ENCODE results near the gene ST6GAL2. TPM values are rescaled to one million over a fixed set of nuclear protein-coding genes. Genes with fewer than 3 reads are reported as not detected.

Gene ST6GAL2
- total and polyA plus RNA-seq, 2 of the 8 experiments (the other 6 are each of a cell fraction or from before 2014, with no cell fraction given): 2.7 to 17.5 TPM

- H3K27me3 ChIP-seq (replicated peaks in 1 of 4; ENCODE audit: control insufficient read depth in 3 of 4, extremely low read depth in 1 of 4, insufficient read depth in 3 of 4, low read length in 3 of 4): no peaks in the 10 kb centered on the region
- H3K79me1 ChIP-seq (ENCODE audit: low read depth, low read length): peaks cover 3% of the 10 kb centered on the region; the same call in 1 of the 2 replicates
- no peak overlapping the region for H2BK5ac ChIP-seq (ENCODE audit: low read depth, low read length)
- H4K91ac ChIP-seq (replicated peaks; ENCODE audit: insufficient read length, low read length): no peak overlapping the region
- no peak overlapping the region for H3K23ac ChIP-seq (ENCODE audit: insufficient read length)
- no peak for FAIRE-seq
- no peak for DNase-seq (ENCODE audit: low read depth in 1 of 2, low spot score in 2 of 2)
- no peak overlapping the region for H3K18ac ChIP-seq (ENCODE audit: extremely low read depth, low read length)
- H2BK12ac ChIP-seq (ENCODE audit: low read depth, low read length): no peak overlapping the region
- 0 out of 4 replicates have a peak, but pooled peaks cover 0 to 5% of the 10 kb centered on the region in 2 experiments for H3K79me2 ChIP-seq (ENCODE audit: control insufficient read depth in 1 of 2, insufficient read depth in 2 of 2, low read length in 2 of 2)
- H2AK5ac ChIP-seq (ENCODE audit: low read depth, low read length): no peak overlapping the region
- CTCF ChIA-PET (ENCODE audit: partially characterized antibody): no interaction called here
- H4K8ac ChIP-seq (ENCODE audit: extremely low read depth, insufficient read depth, low read length): no peak overlapping the region
- H3K4me2 ChIP-seq (ENCODE audit: insufficient read depth in 1 of 2, low read depth in 2 of 2, low read length in 2 of 2): no peak overlapping the region
- no peak overlapping the region for H4K5ac ChIP-seq (ENCODE audit: insufficient read length, low read depth, low read length)
- no peak overlapping the region for H3K27ac ChIP-seq (ENCODE audit: low read depth, low read length)
- WGBS, 2 experiments (ENCODE audit: extremely low coverage in 1 of 2, insufficient coverage in 1 of 2, insufficient read length in 1 of 2, insufficient replicate concordance in 2 of 2, low coverage in 1 of 2, low lambda C conversion rate in 2 of 2, missing lambda C conversion rate in 1 of 2): 96% methylated on average over 2 of the region's 2 CpGs; no CpG with 5 or more reads in 1 of the 2 experiments
- H3K56ac ChIP-seq (replicated peaks; ENCODE audit: insufficient read length, low read depth, low read length): no peak overlapping the region
- no peaks in the 10 kb centered on the region; the same call in 1 of the 2 replicates for H3K23me2 ChIP-seq (ENCODE audit: low read depth, low read length)
- POLR2A ChIA-PET (ENCODE audit: partially characterized antibody): no interaction called here
- no peak overlapping the region for H3K14ac ChIP-seq (ENCODE audit: insufficient read length)
- no peak overlapping the region for H3K9ac ChIP-seq (replicated peaks in 1 of 4; ENCODE audit: extremely low read depth in 1 of 4, low read depth in 3 of 4, low read length in 3 of 4)
- no peak overlapping the region for H2BK20ac ChIP-seq (ENCODE audit: low read length)
- H2BK120ac ChIP-seq (replicated peaks; ENCODE audit: low read depth, low read length): no peak overlapping the region
- H3K4me1 ChIP-seq (replicated peaks in 1 of 4; ENCODE audit: control insufficient read depth in 3 of 4, insufficient read depth in 4 of 4, low read length in 3 of 4): peaks cover 0 to 7% (median 2%) of the 10 kb centered on the region in 4 experiments; a peak in 3 of 7 replicates
- no peak overlapping the region for H3K4ac ChIP-seq (replicated peaks; ENCODE audit: insufficient read length, low read depth, low read length)
- H2AFZ ChIP-seq (ENCODE audit: low read length): no peak overlapping the region
- no peaks in the 10 kb centered on the region for H4K20me1 ChIP-seq (replicated peaks in 1 of 2; ENCODE audit: control insufficient read depth in 1 of 2, insufficient read depth in 2 of 2, low read length in 2 of 2)
- H3K4me3 ChIP-seq (ENCODE audit: extremely low read depth in 1 of 4, insufficient read depth in 2 of 4, low read depth in 3 of 4, low read length in 4 of 4): no peak overlapping the region
- H3K9me3 ChIP-seq (ENCODE audit: insufficient read depth in 2 of 2, low read depth in 1 of 2, low read length in 1 of 2): peaks cover 3 to 5% of the 10 kb centered on the region in 2 experiments; a peak in 2 of 4 replicates
- no peak overlapping the region for H2BK15ac ChIP-seq (ENCODE audit: low read length)
- H3K36me3 ChIP-seq (ENCODE audit: control insufficient read depth in 2 of 4, insufficient read depth in 4 of 4, low read length in 3 of 4): no peaks in the 10 kb centered on the region
- no peak for TF ChIP-seq TBP (IDR thresholded peaks at IDR 0.05; ENCODE audit: low read depth, low read length)
- TF ChIP-seq NANOG (IDR thresholded peaks at IDR 0.05; ENCODE audit: insufficient read depth, low read depth, low read length, poor library complexity, severe bottlenecking): no peak
- TF ChIP-seq JUN (IDR thresholded peaks at IDR 0.05; ENCODE audit: low read depth, low read length): no peak
- no peak for TF ChIP-seq SP2 (IDR thresholded peaks at IDR 0.05; ENCODE audit: low read length)
- no peak for TF ChIP-seq MAFK (IDR thresholded peaks at IDR 0.05; ENCODE audit: low read depth, low read length)
- TF ChIP-seq GTF2F1 (IDR thresholded peaks at IDR 0.05; ENCODE audit: borderline replicate concordance, low read depth, low read length): no peak
- no peak for TF ChIP-seq SIRT6 (IDR thresholded peaks at IDR 0.05; ENCODE audit: low read length)
- TF ChIP-seq ATF3 (IDR thresholded peaks at IDR 0.05; ENCODE audit: insufficient read depth, low read depth, low read length): no peak
Measured at GRCh38 chr2:106858810-106859209, 27.2 kb downstream of the ST6GAL2 start.

All from H1 (cell line).